Psoas muscle (tissue), 8 donors: Measurements from ENCODE around the gene NRP1. TPM values are rescaled to one million over a fixed set of nuclear protein-coding genes. Genes with fewer than 3 reads are reported as not detected.

Source experiments
- ATAC-seq, 4 donors: fragments of 200-7000 bp; cut with Tn5 transposase; one replicate each; pipeline ENCODE4 v1.9.1; 2020; ENCODE audit warnings: moderate library complexity in 3 of 4, mild to moderate bottlenecking in 2 of 4
- DNase-seq, 2 donors: peaks; one replicate each; pipeline ENCODE4 v3.0.0-alpha.2; 2020
- H3K27ac ChIP-seq: fragments of 200-600 bp; one replicate; pipeline ENCODE4 v1.8.0; 2022
- H3K27me3 ChIP-seq, 3 donors: fragments of 200-600 bp in 1 of 3; one replicate each; pipeline versions ENCODE4 v1.6.1 to v1.8.0; 2013 to 2022; ENCODE audit warnings: low read length in 2 of 3, mild to moderate bottlenecking in 2 of 3, moderate library complexity in 1 of 3; ENCODE audit not compliant: insufficient read depth in 3 of 3
- H3K36me3 ChIP-seq, 2 donors: fragments of 200-600 bp in 1 of 2; one replicate each; pipeline versions ENCODE4 v1.6.1 to v1.8.0; 2013 to 2022; ENCODE audit warnings: low read depth in 1 of 2, mild to moderate bottlenecking in 1 of 2, moderate library complexity in 1 of 2; ENCODE audit not compliant: insufficient read depth in 1 of 2
- H3K4me1 ChIP-seq: fragments of 200-600 bp; one replicate; pipeline ENCODE4 v1.8.0; 2022
- H3K4me3 ChIP-seq: fragments of 200-600 bp; one replicate; pipeline ENCODE4 v1.8.0; 2022; ENCODE audit warnings: mild to moderate bottlenecking
- H3K9me3 ChIP-seq: fragments of 200-600 bp; one replicate; pipeline ENCODE4 v1.8.0; 2022
- WGBS, 3 donors: extraction: QIAGEN DNeasy Blood & Tissue Kit; methylation state at CpG; one replicate each; pipeline versions ENCODE4 v1.1.6 to v1.1.7; 2013; 5-methylcytosine and 5-hydroxymethylcytosine counted together
- intact Hi-C, 2 donors: fragments of 100-400 bp; cut with DNase I; formaldehyde crosslinking; loops; one replicate each; pipeline versions ENCODE4 v1.11.0 to v1.14.2; 2022
- polyA plus RNA-seq, 3 donors: library from polyadenylated mRNA; stranded (reverse); fragments of 200-250 nt; gene quantifications; one replicate each; pipeline ENCODE4 v1.2.3, GENCODE V29; 2013
- total RNA-seq, 4 donors: library from RNA; stranded (reverse); fragmentation: NEBNext Ultra II Directional in 2 of 4; extraction: Animal tissue kit (Norgen Biotek cat#: 25700) in 2 of 4; gene quantifications; one replicate each; pipeline versions ENCODE4 v1.2.1 to v1.2.4, GENCODE V29; 2021 to 2023
- TF ChIP-seq, protein P1 (sequence below): fragments of 200-600 bp; IDR thresholded peaks from one replicate; pipeline ENCODE4 v1.8.0; 2022; ENCODE audit warnings: antibody characterized with exemption
- donor health status: healthy with polysubstance abuse.
- donor health status: DM: no; HTN: no; CAD: no; lungs with moderate emphysema.
- donor health status: Bipolar disorder and iron deficiency.
- donor health status: healthy.
- donor health status: DM: yes; HTN: yes; CAD: no.
- donor health status: DM: no; HTN: no; CAD: no.
- donor health status: DM: no; HTN: no; CAD: no.
- donor health status: DM: yes; HTN: yes; CAD: no.

Gene NRP1
- total and polyA plus RNA-seq, 7 donors: 10.9 to 54.8 (median 31.2) TPM

DNA sequence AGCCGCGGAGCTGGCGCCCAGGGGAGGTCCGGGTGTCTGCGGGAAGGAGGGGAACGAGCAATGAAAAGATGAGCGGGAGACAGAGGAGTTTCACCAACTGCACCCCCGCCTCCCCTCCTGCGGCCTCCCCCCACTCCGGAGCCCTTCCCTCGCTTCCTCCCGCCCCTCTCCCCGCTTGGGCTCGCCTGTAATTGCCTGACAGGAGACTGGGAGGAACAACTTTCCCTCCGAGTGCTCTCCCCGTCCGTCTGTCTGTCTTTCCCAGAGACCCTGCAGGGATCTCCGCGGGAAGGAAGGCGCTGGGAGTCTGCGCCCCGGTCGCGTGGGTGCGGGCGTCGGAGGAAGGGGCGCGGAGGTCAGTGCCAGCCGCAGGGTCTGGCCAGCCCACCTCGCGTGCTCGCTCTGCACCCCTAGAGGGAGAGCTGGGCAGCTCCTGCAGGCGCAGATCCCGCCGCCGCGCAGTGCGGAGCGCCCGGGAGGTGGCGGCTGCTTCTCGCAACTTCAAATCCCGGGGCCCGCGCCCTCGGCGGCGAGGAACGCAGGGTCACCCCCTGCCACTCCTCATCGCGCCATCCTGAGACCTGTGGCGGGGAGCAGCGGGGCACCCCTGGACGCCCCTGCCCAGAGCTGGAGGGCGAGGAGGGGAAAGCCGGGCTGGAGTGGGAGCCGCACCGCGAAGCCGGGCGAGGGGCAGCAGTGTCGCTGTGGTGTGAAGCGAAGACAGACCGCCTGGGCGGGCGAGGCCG lies 511 bp upstream of the NRP1 start:
- Histone ChIP-seq H3K4me1 (peaks cover 7% of the 10 kb centered on the region), H3K4me3 (peak overlapping the region; percentile 84), H3K27me3 (no peaks in the 10 kb centered on the region), H3K27ac (peak overlapping the region; percentile 85), H3K36me3 (peaks cover 0 to 4% of the 10 kb centered on the region in 2 donors), H3K9me3 (no peaks in the 10 kb centered on the region)
- intact Hi-C loops: loop anchor here (5.0 to 10.0 kb wide), 6 partner anchors 140 to 1302 kb away; no protein-coding TSS in a partner anchor
- peak; percentile 77 to 86 for DNase-seq
- WGBS, 3 donors: 0 to 1% (median 0%) methylated on average over 54 to 68 of the region's 68 CpGs
- peak; percentile 82 to 84 (median 84) for ATAC-seq
- TF ChIP-seq, protein P1, sequence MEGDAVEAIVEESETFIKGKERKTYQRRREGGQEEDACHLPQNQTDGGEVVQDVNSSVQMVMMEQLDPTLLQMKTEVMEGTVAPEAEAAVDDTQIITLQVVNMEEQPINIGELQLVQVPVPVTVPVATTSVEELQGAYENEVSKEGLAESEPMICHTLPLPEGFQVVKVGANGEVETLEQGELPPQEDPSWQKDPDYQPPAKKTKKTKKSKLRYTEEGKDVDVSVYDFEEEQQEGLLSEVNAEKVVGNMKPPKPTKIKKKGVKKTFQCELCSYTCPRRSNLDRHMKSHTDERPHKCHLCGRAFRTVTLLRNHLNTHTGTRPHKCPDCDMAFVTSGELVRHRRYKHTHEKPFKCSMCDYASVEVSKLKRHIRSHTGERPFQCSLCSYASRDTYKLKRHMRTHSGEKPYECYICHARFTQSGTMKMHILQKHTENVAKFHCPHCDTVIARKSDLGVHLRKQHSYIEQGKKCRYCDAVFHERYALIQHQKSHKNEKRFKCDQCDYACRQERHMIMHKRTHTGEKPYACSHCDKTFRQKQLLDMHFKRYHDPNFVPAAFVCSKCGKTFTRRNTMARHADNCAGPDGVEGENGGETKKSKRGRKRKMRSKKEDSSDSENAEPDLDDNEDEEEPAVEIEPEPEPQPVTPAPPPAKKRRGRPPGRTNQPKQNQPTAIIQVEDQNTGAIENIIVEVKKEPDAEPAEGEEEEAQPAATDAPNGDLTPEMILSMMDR: peak; percentile 56

DNA sequence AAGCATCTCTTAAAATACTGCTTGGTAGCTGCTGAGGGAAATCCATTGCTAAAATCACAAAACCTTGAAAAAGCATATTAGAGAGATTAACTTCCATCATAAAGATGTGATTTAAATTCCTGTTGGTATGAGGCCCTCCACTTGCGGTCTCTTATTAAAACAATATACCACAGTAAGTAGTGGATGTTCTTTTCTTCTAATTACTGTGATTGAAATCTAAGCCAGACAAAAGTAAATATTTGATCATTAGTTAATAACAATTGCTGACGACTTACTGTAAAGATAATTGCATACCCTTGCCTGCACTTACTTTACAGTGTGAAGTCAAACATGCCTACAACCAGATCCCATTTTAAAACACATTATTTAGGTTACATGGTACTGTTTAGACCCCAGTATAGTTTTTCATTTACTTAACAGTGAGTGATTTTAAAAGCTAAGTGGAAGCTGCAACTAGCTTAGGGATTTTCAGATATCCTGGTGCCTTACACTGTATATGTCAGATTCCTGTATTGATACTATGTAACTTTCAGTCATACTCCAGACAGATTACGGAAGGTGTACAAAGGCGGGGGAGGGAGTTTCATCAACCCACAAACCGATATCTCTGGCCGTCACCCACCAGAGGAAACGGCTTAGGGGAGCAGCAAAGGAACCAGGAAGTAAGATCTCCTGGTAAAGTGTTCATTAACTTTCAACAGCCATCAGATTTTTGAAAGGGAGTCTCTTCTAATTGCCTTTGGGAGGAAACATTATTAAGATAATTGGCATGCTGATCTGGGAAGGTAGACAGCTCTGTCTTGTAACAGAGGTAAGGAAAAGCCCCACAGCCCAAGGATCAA lies 986 bp downstream of the NRP1 start:
- Histone ChIP-seq H3K36me3 (peaks cover under 1 to 17% of the 10 kb centered on the region in 2 donors), H3K27ac (peak overlapping the region; percentile 85), H3K9me3 (no peaks in the 10 kb centered on the region), H3K27me3 (no peaks in the 10 kb centered on the region), H3K4me3 (peak overlapping the region; percentile 84), H3K4me1 (peaks cover 17% of the 10 kb centered on the region)
- DNase-seq: no peak
- WGBS, 3 donors: 15 to 20% (median 15%) methylated on average over 7 of the region's 7 CpGs
- TF ChIP-seq, protein P1: no peak
- intact Hi-C loops: loop anchor here (2.0 to 10.0 kb wide), 7 partner anchors 139 to 1304 kb away; no protein-coding TSS in a partner anchor
- ATAC-seq: no peak

DNA sequence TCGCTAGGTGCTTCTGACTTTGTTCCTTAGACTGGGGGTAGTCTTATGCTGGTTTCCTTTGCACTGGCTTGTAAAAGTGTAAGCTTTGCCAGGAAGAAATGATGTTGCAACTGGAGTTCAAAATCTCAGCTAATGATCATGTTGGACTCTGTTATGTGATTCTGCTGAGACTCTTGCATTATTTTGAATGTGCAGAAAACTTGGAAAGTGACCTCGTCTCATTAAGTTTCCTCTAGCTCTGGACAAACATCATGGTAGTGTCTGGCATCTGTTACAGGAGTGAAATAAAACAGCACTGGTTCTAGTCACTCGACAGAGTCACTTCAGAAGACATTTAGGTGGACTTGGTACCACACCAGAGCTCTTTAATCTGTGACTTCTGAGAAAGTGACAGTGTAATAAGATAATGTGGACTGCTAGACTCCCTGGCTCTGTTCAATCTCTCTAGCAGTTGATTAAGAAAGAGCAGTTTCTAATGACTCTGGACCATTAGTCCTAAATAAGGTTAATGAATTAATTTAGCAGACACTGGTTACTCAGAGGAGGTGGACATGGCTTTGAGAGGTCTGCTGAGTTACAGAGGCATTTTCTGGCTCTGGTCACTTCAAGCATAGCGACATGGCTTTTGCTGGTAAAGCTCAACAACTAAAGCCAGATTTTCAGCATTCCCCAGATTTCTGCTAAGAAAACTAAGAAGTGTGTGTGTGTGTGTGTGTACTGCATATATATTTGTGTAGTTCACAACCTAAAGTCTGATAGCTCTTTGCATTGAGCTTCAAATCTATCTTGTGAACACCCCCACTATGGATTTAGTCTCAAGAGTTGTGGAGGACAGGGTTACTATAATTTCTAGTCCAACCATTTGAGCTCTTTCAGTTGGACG lies 2.0 kb downstream of the NRP1 start:
- no peaks in the 10 kb centered on the region for H3K9me3 ChIP-seq
- peaks cover 4 to 20% of the 10 kb centered on the region in 2 donors for H3K36me3 ChIP-seq
- intact Hi-C loops: loop anchor here (2.0 to 10.0 kb wide), 7 partner anchors 138 to 1305 kb away; no protein-coding TSS in a partner anchor
- no peak for DNase-seq
- 12 to 17% (median 15%) methylated on average over 5 of the region's 5 CpGs for WGBS, 3 donors
- ATAC-seq: no peak
- TF ChIP-seq, protein P1: no peak
- peaks cover 26% of the 10 kb centered on the region for H3K4me1 ChIP-seq
- H3K27ac ChIP-seq: peak overlapping the region; percentile 85
- H3K4me3 ChIP-seq: peak overlapping the region; percentile 84
- no peaks in the 10 kb centered on the region for H3K27me3 ChIP-seq

DNA sequence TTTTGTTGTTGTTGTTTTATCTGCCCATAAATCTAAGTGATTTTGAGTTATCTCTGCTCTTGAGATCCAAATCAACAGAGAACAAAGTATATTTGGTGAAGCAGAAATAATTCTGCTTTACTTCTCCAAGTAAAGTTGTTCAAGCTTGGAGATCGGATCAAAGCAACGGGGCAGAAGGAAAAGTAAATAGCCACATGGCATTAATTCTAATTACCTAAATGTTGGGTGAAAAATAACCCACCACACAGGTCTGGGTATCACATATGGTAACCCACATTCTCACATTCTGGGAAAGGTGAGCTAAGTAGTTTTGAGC lies 3.1 kb downstream of the NRP1 start:
- intact Hi-C loops: loop anchor here (5.0 to 10.0 kb wide), 6 partner anchors 137 to 1306 kb away; no protein-coding TSS in a partner anchor
- H3K27ac ChIP-seq: peak overlapping the region; percentile 85
- TF ChIP-seq, protein P1: no peak
- no peaks in the 10 kb centered on the region for H3K9me3 ChIP-seq
- H3K4me3 ChIP-seq: peak overlapping the region; percentile 84
- DNase-seq: no peak
- WGBS, 3 donors: 35 to 43% (median 41%) methylated on average over 2 of the region's 2 CpGs
- ATAC-seq: no peak
- no peaks in the 10 kb centered on the region for H3K27me3 ChIP-seq
- H3K4me1 ChIP-seq: peaks cover 37% of the 10 kb centered on the region
- H3K36me3 ChIP-seq: peaks cover 4 to 20% of the 10 kb centered on the region in 2 donors
